GM23338 (cell line): Measurements from ENCODE around the gene KCTD17. TPM values are rescaled to one million over a fixed set of nuclear protein-coding genes. Genes with fewer than 3 reads are reported as not detected.

Experiments used
- ATAC-seq: fragments of 200-7000 bp; cut with Tn5 transposase; 3 replicates; pipeline ENCODE4 v1.9.1; 2020
- DNase-seq: peaks from one replicate; pipeline ENCODE4 v3.0.0-alpha.2; 2015; ENCODE audit warnings: low spot score
- H2AFZ ChIP-seq: fragments of 200-600 bp; sonication (generic); 2 replicates; pipeline ENCODE4 v1.8.0; 2016; ENCODE audit warnings: antibody characterized with exemption, mild to moderate bottlenecking, moderate library complexity
- H3F3A ChIP-seq: fragments of 200-600 bp; sonication (generic); replicated peaks from 2 replicates; pipeline ENCODE4 v1.8.0; 2017; ENCODE audit warnings: antibody characterized with exemption, mixed run types, low read depth
- H3K27ac ChIP-seq: fragments of 200-600 bp; sonication (generic); 2 replicates; pipeline ENCODE4 v1.6.1; 2016; ENCODE audit warnings: low read depth
- H3K27me3 ChIP-seq: fragments of 200-600 bp; sonication (generic); 2 replicates; pipeline ENCODE4 v1.8.0; 2016; ENCODE audit warnings: mild to moderate bottlenecking, mixed run types, moderate library complexity; ENCODE audit not compliant: insufficient read depth
- H3K36me3 ChIP-seq: fragments of 200-600 bp; sonication (generic); 2 replicates; pipeline ENCODE4 v1.8.0; 2016; ENCODE audit warnings: mild to moderate bottlenecking; ENCODE audit not compliant: insufficient read depth
- H3K4me1 ChIP-seq: fragments of 200-600 bp; sonication (generic); 2 replicates; pipeline ENCODE4 v1.8.0; 2016; ENCODE audit warnings: mild to moderate bottlenecking, moderate library complexity; ENCODE audit not compliant: insufficient read depth
- H3K4me2 ChIP-seq: fragments of 200-600 bp; sonication (generic); 2 replicates; pipeline ENCODE4 v1.7.1; 2017; ENCODE audit warnings: mixed run types
- H3K4me3 ChIP-seq: fragments of 200-600 bp; sonication (generic); 2 replicates; pipeline ENCODE4 v1.6.1; 2016; ENCODE audit warnings: mixed run types
- H3K79me2 ChIP-seq: fragments of 200-600 bp; sonication (generic); replicated peaks from 2 replicates; pipeline ENCODE4 v1.8.0; 2017; ENCODE audit warnings: mild to moderate bottlenecking; ENCODE audit not compliant: insufficient read depth
- H3K9me2 ChIP-seq: fragments of 200-600 bp; sonication (generic); 2 replicates; pipeline ENCODE4 v1.8.0; 2017; ENCODE audit not compliant: insufficient read depth
- H4K20me1 ChIP-seq: fragments of 200-600 bp; sonication (generic); replicated peaks from 2 replicates; pipeline ENCODE4 v1.8.0; 2017; ENCODE audit warnings: mild to moderate bottlenecking; ENCODE audit not compliant: insufficient read depth
- H3K27ac Mint-ChIP-seq: 2 replicates; pipeline ENCODE4 v1.8.0; 2020; ENCODE audit warnings: inconsistent platforms, mild to moderate bottlenecking, moderate library complexity, mixed read lengths
- H3K27me3 Mint-ChIP-seq: 3 replicates; pipeline ENCODE4 v1.8.0; 2022; ENCODE audit warnings: low read depth, mild to moderate bottlenecking, moderate library complexity, mixed read lengths, inconsistent platforms; ENCODE audit not compliant: insufficient read depth, poor library complexity
- H3K36me3 Mint-ChIP-seq: 3 replicates; pipeline ENCODE4 v1.8.0; 2021; ENCODE audit warnings: low read depth, mild to moderate bottlenecking, inconsistent platforms, moderate library complexity, mixed read lengths
- H3K4me1 Mint-ChIP-seq: 3 replicates; pipeline ENCODE4 v1.8.0; 2020; ENCODE audit warnings: mild to moderate bottlenecking, inconsistent platforms, mixed read lengths
- H3K4me3 Mint-ChIP-seq: 3 replicates; pipeline ENCODE4 v1.8.0; 2021; ENCODE audit warnings: moderate library complexity, mild to moderate bottlenecking, inconsistent platforms, mixed read lengths
- H3K9me3 Mint-ChIP-seq: 3 replicates; pipeline ENCODE4 v1.8.0; 2020; ENCODE audit warnings: moderate library complexity, mild to moderate bottlenecking, inconsistent platforms, mixed read lengths
- EZH2phosphoT487 ChIP-seq: fragments of 200-600 bp; sonication (generic); IDR thresholded peaks from one replicate; pipeline ENCODE4 v1.8.1; 2018; ENCODE audit warnings: antibody characterized with exemption; ENCODE audit not compliant: unreplicated experiment
- JUNB ChIP-seq: IDR thresholded peaks from one replicate; pipeline ENCODE4 v1.6.1; 2016; ENCODE audit warnings: antibody characterized with exemption; ENCODE audit not compliant: unreplicated experiment
- POLR2AphosphoS5 ChIP-seq: IDR thresholded peaks from 2 replicates; pipeline ENCODE4 v1.6.1; 2016; ENCODE audit warnings: antibody characterized with exemption, low read depth
- ZNF114 ChIP-seq: fragments of 250-450 bp; sonication (Bioruptor Pico); IDR thresholded peaks from 2 replicates; pipeline ENCODE4 v1.5.0; 2020; ENCODE audit warnings: mild to moderate bottlenecking, moderate library complexity
- ZNF462 ChIP-seq: fragments of 250-450 bp; sonication (Bioruptor Pico); IDR thresholded peaks from 2 replicates; pipeline ENCODE4 v1.5.0; 2020; ENCODE audit warnings: mild to moderate bottlenecking, moderate library complexity
- polyA plus RNA-seq: library from polyadenylated mRNA; unstranded; fragments of >200 nt; fragmentation: Nextera tagmentation; extraction: Ambion mirVana; gene quantifications from 2 replicates; pipeline ENCODE4 v1.2.1, GENCODE V29; 2016
- total RNA-seq: library from RNA; depleted of rRNA; stranded (reverse); fragments of >200 nt; shearing (Covaris generic); gene quantifications from 2 replicates; pipeline ENCODE4 v1.2.3, GENCODE V29; 2014

KCTD17 gene
- total and polyA plus RNA-seq, 2 experiments from 2014 or later = 25.1 to 35.0 TPM

GRCh38 chr22:37057226-37057625, 5.7 kb downstream of the KCTD17 start (continued):
- TF ChIP-seq ZNF462 (CRISPR knock-in tag) = no peak

GRCh38 chr22:37057796-37058510, 6.4 kb downstream of the KCTD17 start:
- Histone ChIP-seq H2AFZ (no peak overlapping the region), H3K4me1 (peaks cover 13% of the 10 kb centered on the region; the same call in 1 of the 2 replicates), H3K4me3 (no peak overlapping the region), H3F3A (no peaks in the 10 kb centered on the region), H3K9me2 (no peaks in the 10 kb centered on the region), H3K4me2 (no peak overlapping the region), H3K27me3 (no peaks in the 10 kb centered on the region), H3K36me3 (no peaks in the 10 kb centered on the region; the same call in 1 of the 2 replicates), H4K20me1 (0 out of 2 replicates have a peak, but pooled peaks cover 8% of the 10 kb centered on the region), H3K79me2 (no peaks in the 10 kb centered on the region), H3K27ac (no peak overlapping the region)
- Mint-ChIP-seq H3K27me3 (peaks cover 8% of the 10 kb centered on the region), H3K9me3 (no peaks in the 10 kb centered on the region), H3K4me1 (peaks cover 14% of the 10 kb centered on the region), H3K4me3 (no peak overlapping the region), H3K36me3 (peaks cover 14% of the 10 kb centered on the region; the same call in 2 of the 3 replicates), H3K27ac (no peak overlapping the region)
- ATAC-seq = no peak
- DNase-seq = no peak
- TF ChIP-seq ZNF462 (CRISPR knock-in tag) = no peak
- no peak for TF ChIP-seq ZNF114
- no peak for TF ChIP-seq POLR2AphosphoS5
- TF ChIP-seq EZH2phosphoT487 = no peak
- TF ChIP-seq JUNB = no peak
